ELF-1 (cell line): ENCODE data around the gene FGF18.
"Not testable (repeated sequence)": the region's sequence is repeated elsewhere in the genome, so short reads cannot be mapped to it uniquely, and the experiment has no call there.

Source experiments
- DNase-seq: peaks from one replicate; pipeline ENCODE4 v3.0.0-alpha.2; 2016; ENCODE audit warnings: low read depth, low spot score

FGF18 gene

DNA sequence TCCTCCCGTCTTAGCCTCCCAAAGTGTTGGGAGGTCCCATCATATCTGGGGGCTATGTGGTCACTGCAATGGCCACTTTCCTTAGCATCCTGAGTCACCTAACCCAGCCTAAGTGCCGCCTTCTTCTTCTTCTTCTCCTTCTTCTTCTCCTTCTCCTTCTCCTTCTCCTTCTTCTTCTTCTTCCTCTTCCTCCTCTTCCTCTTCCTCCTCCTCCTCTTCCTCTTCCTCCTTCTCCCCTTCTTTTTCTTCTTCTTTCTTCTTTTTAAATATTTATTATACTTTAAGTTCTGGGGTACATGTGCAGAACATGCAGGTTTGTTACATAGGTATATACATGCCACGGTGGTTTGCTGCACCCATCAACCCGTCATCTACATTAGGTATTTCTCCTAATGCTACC, 78.0 kb downstream of the FGF18 start:
- DNase-seq, result not testable (repeated sequence)

DNA sequence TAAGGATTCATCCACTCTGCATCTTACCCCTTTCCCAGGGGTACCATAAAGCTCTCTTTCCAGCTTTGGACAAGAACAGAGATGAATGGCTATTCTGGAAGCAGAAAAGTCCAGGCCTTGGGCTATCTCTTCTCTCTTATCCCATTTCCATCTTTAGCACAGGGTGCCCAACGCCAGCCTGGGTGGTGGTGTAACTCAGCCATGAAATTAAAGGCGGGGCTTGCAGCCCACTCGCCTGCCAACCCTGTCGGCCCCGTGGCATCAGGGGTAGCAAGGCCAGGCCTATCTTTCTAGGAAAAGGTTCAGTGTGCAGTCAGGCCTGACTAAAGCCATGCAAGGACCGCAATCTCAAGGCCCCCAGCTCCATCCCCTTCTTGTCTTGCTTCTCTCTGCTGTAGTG, 78.7 kb downstream of the FGF18 start:
- no peak for DNase-seq

DNA sequence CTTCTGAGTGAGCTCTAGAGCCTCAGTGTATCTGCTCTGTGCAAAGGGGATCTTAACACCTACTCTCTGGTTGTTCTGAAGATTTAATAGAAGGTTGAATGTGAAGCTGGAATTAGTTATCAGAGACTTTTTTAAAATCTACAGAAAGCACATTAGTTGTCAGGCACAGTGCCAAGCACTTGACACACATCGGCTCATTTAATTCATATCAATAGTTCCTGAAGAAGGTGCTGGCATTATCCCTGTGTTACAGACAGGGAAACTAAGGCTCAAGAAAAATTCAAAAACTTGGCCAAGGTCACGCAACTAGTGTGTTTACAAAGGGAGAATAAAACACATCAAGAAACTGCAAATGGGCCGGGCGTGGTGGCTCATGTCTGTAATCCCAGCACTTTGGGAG, 80.2 kb downstream of the FGF18 start:
- DNase-seq, result no peak

DNA sequence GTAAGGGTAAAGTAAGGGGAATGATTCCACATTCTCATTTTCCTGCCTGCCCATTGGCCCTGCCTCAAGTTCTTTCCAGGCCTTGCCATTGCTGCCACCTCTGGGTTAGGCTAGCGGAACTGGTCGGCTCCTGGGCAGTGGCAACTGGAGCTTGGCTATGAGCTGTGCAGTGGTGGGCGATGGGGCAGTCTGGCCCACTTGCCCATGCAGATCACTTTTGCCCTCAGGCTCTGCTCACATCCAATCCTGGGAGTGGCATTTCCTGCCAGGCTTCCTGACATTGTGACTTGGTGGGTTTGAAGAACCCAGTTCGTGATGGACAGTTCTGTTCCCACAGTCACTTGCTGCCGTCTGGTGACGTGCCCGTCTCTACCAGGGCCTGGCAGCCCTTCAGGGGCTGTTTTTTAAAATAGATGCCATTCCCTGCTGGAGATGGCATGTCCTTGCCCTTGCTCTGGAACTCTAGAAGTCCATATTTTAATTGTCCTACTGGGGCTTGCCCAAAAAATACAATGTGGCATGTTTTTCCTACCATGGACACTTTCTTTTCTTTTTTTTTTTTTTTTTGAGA, 86.1 kb downstream of the FGF18 start:
- DNase-seq, result no peak

DNA sequence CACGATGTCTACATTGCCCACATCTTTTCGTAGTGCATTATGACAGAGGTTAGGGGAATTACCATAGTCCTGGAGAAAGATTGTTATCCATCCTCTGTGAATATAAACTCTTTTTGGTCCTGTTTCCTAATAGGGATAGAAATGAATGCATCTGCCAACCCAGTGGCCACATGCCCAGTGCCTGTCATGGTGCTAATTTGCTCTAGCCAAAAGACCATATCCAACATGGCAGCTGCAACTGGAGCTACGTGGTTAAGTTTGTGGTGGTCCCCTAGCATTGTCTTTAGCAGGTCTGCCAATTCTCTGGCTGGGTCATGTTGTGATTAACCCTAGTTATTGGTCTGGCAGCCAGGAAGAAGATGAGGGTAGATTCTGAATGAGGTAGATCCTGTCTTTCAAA, 87.5 kb downstream of the FGF18 start:
- no peak for DNase-seq
